AG09319 (cell line): ENCODE results near the gene ELL.
A peak's percentile ranks its signal among the peaks of the same experiment; 100 is the strongest.

Source experiments
- DNase-seq: peaks from one replicate; pipeline ENCODE4 v3.0.0-alpha.2; 2010; ENCODE audit warnings: low read depth; ENCODE audit errors: extremely low read depth
- CTCF ChIP-seq: IDR thresholded peaks from 2 replicates; pipeline ENCODE4 v1.5.1; 2011; ENCODE audit warnings: low read depth, mild to moderate bottlenecking, inconsistent platforms, low read length, moderate library complexity

ELL gene

DNA sequence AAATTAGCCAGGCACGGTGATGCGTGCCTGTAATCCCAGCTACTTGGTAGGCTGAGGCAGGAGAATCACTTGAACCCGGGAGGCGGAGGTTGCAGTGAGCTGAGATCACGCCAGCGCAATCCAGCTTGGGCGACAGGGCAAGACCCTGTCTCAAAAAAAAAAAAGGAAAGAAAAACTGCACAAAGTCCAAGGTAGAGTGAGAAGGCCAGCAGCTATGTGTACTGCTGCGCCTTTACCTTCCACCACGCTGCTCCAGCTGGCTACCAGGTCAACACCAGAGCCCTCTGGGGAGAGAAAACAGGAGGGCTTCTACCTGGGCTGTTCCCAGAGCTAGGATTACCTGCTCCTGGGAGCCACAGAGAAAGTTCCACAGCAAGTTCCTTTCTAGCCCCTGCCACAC, 3.2 kb downstream of the ELL start:
- no peak for TF ChIP-seq CTCF
- DNase-seq, result no peak

DNA sequence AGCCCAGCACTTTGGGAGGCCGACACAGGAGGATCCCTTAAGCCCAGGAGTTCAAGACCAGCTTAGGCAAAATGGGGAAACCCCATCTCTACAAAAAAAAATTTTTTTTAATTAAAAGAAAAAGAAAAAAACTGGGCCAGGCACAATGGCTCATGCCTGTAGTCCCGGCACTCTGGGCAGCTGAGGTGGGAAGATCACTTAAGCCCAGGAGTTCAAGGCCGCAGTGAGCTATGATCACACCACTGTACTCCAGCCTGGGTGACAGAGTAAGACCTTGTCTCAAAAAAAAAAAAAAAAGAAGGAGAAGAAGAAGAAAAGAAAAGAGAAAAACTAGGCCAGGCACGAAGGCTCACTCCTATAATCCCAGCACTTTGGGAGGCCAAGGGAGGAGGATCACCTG, 4.3 kb downstream of the ELL start:
- TF ChIP-seq CTCF, result no peak
- no peak for DNase-seq

GRCh38 chr19:18515959-18516358, 5.9 kb downstream of the ELL start:
- no peak for TF ChIP-seq CTCF
- no peak for DNase-seq

GRCh38 chr19:18514800-18515682, 6.8 kb downstream of the ELL start:
- no peak for TF ChIP-seq CTCF
- DNase-seq, result no peak

DNA sequence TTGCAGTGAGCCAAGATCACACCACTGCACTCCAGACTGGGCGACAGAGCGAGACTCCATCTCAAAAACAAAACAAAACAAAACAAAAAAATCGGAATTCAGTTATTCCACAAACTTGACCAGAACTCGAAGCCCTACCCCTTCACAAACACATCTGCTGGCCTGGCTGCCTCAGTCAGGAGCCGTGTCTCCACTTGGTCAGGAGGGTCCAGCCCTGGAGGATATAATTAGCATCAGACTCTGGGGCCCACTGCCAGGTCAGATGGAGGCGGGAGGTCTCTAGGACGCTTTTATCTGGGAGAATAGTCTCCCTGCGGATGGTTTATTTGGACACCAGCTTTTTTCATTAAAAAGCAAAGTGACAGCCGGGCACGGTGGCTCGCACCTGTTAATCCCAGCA, 8.0 kb downstream of the ELL start:
- DNase-seq, result peak; percentile 24
- TF ChIP-seq CTCF, result no peak

GRCh38 chr19:18510216-18510615, 11.7 kb downstream of the ELL start:
- no peak for TF ChIP-seq CTCF
- no peak for DNase-seq

- TF ChIP-seq CTCF, result no peak
- no peak for DNase-seq
Measured at GRCh38 chr19:18508585-18508984, 13.3 kb downstream of the ELL start.
